Measurements from ENCODE around the gene FGF12. TPM values are rescaled to one million over a fixed set of nuclear protein-coding genes. Genes with fewer than 3 reads are reported as not detected.

FGF12 gene
- total RNA-seq, 2 donors from 2014 or later: 1.5 TPM; not detected in 1

DNA sequence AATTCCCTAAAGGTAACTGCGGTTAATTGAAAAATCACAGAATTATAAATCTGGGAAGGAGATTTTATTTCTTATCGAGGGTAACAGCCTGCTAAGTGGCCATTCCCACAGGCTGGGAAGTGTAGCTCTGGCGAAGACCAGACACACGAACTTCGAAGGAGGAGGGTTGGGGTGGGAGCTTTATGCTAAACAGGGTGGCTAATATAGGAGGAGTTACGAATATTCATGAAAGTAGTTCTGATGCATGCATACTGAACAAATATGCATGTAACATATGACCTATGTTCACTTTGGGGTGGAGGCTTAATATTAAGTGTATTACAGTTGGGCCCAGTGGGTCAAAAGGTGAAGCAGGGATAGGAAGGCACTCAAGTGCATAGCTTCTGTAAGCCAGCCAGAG, 221.6 kb downstream of the FGF12 start:
- H3K27ac ChIP-seq: no peak overlapping the region
- TF ChIP-seq CTCF (IDR thresholded peaks at IDR 0.05): no peak
- H3K9me3 ChIP-seq: no peaks in the 10 kb centered on the region
- no peak overlapping the region for H3K4me3 ChIP-seq
- no peaks in the 10 kb centered on the region for H3K27me3 ChIP-seq (replicated peaks; ENCODE audit: insufficient read depth)
- DNase-seq (ENCODE audit: low spot score) (no peak), ATAC-seq (ENCODE audit: insufficient number of reproducible peaks, low FRiP score, low read depth) (no peak)
- H3K36me3 ChIP-seq: no peaks in the 10 kb centered on the region
- no peaks in the 10 kb centered on the region for H3K4me1 ChIP-seq (ENCODE audit: control insufficient read depth in 1 of 2, low read depth in 2 of 2)

- no peaks in the 10 kb centered on the region for H3K27me3 ChIP-seq (replicated peaks; ENCODE audit: insufficient read depth)
- no peaks in the 10 kb centered on the region for H3K9me3 ChIP-seq
- no peak for DNase-seq (ENCODE audit: low spot score)
- no peak overlapping the region for H3K4me3 ChIP-seq
- no peaks in the 10 kb centered on the region for H3K4me1 ChIP-seq (ENCODE audit: control insufficient read depth in 1 of 2, low read depth in 2 of 2)
- no peak for ATAC-seq (ENCODE audit: insufficient number of reproducible peaks, low FRiP score, low read depth)
- no peaks in the 10 kb centered on the region for H3K36me3 ChIP-seq
- TF ChIP-seq CTCF (IDR thresholded peaks at IDR 0.05): no peak
- no peak overlapping the region for H3K27ac ChIP-seq
Observed at GRCh38 chr3:192501401-192501800, 225.9 kb downstream of the FGF12 start.

- Histone ChIP-seq H3K36me3 (no peaks in the 10 kb centered on the region), H3K4me3 (no peak overlapping the region), H3K27ac (no peak overlapping the region), H3K9me3 (no peaks in the 10 kb centered on the region), H3K27me3 (replicated peaks; ENCODE audit: insufficient read depth) (no peaks in the 10 kb centered on the region), H3K4me1 (ENCODE audit: control insufficient read depth in 1 of 2, low read depth in 2 of 2) (no peaks in the 10 kb centered on the region)
- TF ChIP-seq CTCF (IDR thresholded peaks at IDR 0.05): no peak
- ATAC-seq (ENCODE audit: insufficient number of reproducible peaks, low FRiP score, low read depth) (no peak), DNase-seq (ENCODE audit: low spot score) (no peak)
Observed at GRCh38 chr3:192496905-192497587, 230.3 kb downstream of the FGF12 start.

DNA sequence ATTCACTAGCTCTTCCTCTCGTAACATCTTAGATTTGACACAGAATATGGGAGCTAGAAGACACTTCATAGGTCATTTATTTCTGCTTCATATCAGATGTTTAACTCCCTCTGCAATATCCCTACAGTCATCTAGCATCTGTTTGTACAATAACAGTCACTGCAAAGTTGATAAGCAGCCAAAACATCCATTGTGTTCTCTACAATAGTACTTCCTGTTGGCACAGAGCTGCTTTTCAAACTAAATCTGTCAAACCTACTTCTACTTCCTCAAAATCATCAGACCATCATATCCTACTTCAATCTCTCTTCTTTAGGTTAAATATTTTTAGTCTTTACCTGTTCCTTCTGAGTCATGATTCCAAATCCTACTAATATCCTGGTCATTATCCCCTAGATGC, 233.2 kb downstream of the FGF12 start:
- ATAC-seq (ENCODE audit: insufficient number of reproducible peaks, low FRiP score, low read depth) (no peak), DNase-seq (ENCODE audit: low spot score) (no peak)
- H3K36me3 ChIP-seq: no peaks in the 10 kb centered on the region
- no peak overlapping the region for H3K4me3 ChIP-seq
- no peaks in the 10 kb centered on the region for H3K4me1 ChIP-seq (ENCODE audit: control insufficient read depth in 1 of 2, low read depth in 2 of 2)
- H3K9me3 ChIP-seq: no peaks in the 10 kb centered on the region
- no peaks in the 10 kb centered on the region for H3K27me3 ChIP-seq (replicated peaks; ENCODE audit: insufficient read depth)
- no peak overlapping the region for H3K27ac ChIP-seq
- no peak for TF ChIP-seq CTCF (IDR thresholded peaks at IDR 0.05)

DNA sequence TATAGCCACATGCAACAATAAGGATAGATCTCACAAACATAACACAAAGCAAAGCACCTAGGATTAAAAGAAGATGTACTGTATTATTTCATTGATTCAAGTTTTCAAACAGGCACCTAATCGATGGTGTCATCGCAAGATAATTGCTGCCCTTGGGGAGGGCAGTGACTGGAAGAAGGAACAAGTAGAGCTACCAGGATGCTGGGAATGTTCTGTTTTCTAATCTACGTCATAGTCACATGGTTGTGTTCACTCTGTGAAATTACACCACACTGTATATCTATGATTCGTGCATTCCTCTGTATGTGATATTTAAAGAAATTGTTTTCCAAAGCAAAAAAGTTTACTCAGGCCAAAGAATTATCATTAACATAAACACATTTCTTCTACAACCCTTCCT, 236.6 kb downstream of the FGF12 start:
- Histone ChIP-seq H3K4me3 (no peak overlapping the region), H3K9me3 (no peaks in the 10 kb centered on the region), H3K27ac (no peak overlapping the region), H3K36me3 (no peaks in the 10 kb centered on the region), H3K27me3 (replicated peaks; ENCODE audit: insufficient read depth) (no peaks in the 10 kb centered on the region), H3K4me1 (ENCODE audit: control insufficient read depth in 1 of 2, low read depth in 2 of 2) (no peaks in the 10 kb centered on the region)
- no peak for TF ChIP-seq CTCF (IDR thresholded peaks at IDR 0.05)
- no peak for DNase-seq (ENCODE audit: low spot score)
- no peak for ATAC-seq (ENCODE audit: insufficient number of reproducible peaks, low FRiP score, low read depth)

All from thoracic aorta (tissue), 2 donors.